Astrocyte (in vitro differentiated cells and primary cell): ENCODE results near the gene CPA2. TPM values are rescaled to one million over a fixed set of nuclear protein-coding genes. Genes with fewer than 3 reads are reported as not detected.
"Not testable (repeated sequence)": the region's sequence is repeated elsewhere in the genome, so short reads cannot be mapped to it uniquely, and the experiment has no call there.

Experiments
- DNase-seq: peaks from one replicate; pipeline ENCODE4 v3.0.0-alpha.2; 2010; ENCODE audit warnings: low read depth
- FAIRE-seq: peaks from 2 replicates; lab custom pipeline; 2011; peaks lifted over from hg19 to GRCh38; lab: Jason Lieb, UNC
- H2AFZ ChIP-seq: 2 replicates; pipeline ENCODE4 v1.6.0; 2012; ENCODE audit warnings: low read depth, low read length, inconsistent platforms
- H3K27ac ChIP-seq: 2 replicates; pipeline ENCODE4 v1.5.1; 2011; ENCODE audit warnings: low read depth, low read length, inconsistent platforms
- H3K27me3 ChIP-seq: 2 replicates; pipeline ENCODE4 v1.6.0; 2011; ENCODE audit warnings: low read length, inconsistent platforms; ENCODE audit not compliant: insufficient read depth
- H3K36me3 ChIP-seq: 2 replicates; pipeline ENCODE4 v1.5.1; 2011; ENCODE audit warnings: low read length, inconsistent platforms; ENCODE audit not compliant: insufficient read depth
- H3K4me1 ChIP-seq: 2 replicates; pipeline ENCODE4 v1.5.1; 2011; ENCODE audit warnings: low read length, inconsistent platforms; ENCODE audit not compliant: insufficient read depth
- H3K4me2 ChIP-seq: 2 replicates; pipeline ENCODE4 v1.6.0; 2012; ENCODE audit warnings: low read length, inconsistent platforms
- H3K4me3 ChIP-seq: 2 replicates; pipeline ENCODE4 v1.5.1; 2011; ENCODE audit warnings: low read depth, mild to moderate bottlenecking, low read length, inconsistent platforms; ENCODE audit not compliant: insufficient read depth
- H3K79me2 ChIP-seq: 2 replicates; pipeline ENCODE4 v1.6.0; 2012; ENCODE audit warnings: mild to moderate bottlenecking, low read length, inconsistent platforms; ENCODE audit not compliant: insufficient read depth
- H3K9ac ChIP-seq: 2 replicates; pipeline ENCODE4 v1.6.0; 2012; ENCODE audit warnings: mild to moderate bottlenecking, low read length, inconsistent platforms
- H3K9me3 ChIP-seq: 2 replicates; pipeline ENCODE4 v1.5.1; 2012; ENCODE audit warnings: low read depth, mild to moderate bottlenecking, low read length, inconsistent platforms; ENCODE audit not compliant: insufficient read depth
- H4K20me1 ChIP-seq: 2 replicates; pipeline ENCODE4 v1.6.0; 2012; ENCODE audit warnings: low read length, inconsistent platforms; ENCODE audit not compliant: insufficient read depth
- H3K27ac Mint-ChIP-seq: one replicate; pipeline ENCODE4 v1.8.0; 2021; ENCODE audit warnings: mild to moderate bottlenecking, mixed read lengths; ENCODE audit not compliant: unreplicated experiment
- H3K27me3 Mint-ChIP-seq: one replicate; pipeline ENCODE4 v1.8.0; 2021; ENCODE audit warnings: low read depth, mixed read lengths; ENCODE audit not compliant: unreplicated experiment
- H3K36me3 Mint-ChIP-seq: one replicate; pipeline ENCODE4 v1.8.0; 2021; ENCODE audit warnings: low read depth, mixed read lengths; ENCODE audit not compliant: unreplicated experiment
- H3K4me1 Mint-ChIP-seq: one replicate; pipeline ENCODE4 v1.8.0; 2021; ENCODE audit warnings: low read depth, mixed read lengths; ENCODE audit not compliant: unreplicated experiment
- H3K4me3 Mint-ChIP-seq: one replicate; pipeline ENCODE4 v1.8.0; 2021; ENCODE audit warnings: mild to moderate bottlenecking, moderate library complexity, mixed read lengths; ENCODE audit not compliant: unreplicated experiment
- H3K9me3 Mint-ChIP-seq: one replicate; pipeline ENCODE4 v1.8.0; 2021; ENCODE audit warnings: mild to moderate bottlenecking, mixed read lengths; ENCODE audit not compliant: unreplicated experiment
- EZH2 ChIP-seq: IDR thresholded peaks from 2 replicates; pipeline ENCODE4 v1.6.1; 2012; ENCODE audit warnings: mild to moderate bottlenecking, low read length, inconsistent platforms; ENCODE audit not compliant: insufficient read depth
- total RNA-seq: library from RNA; stranded (reverse); gene quantifications from 2 replicates; pipeline ENCODE4 v1.2.1, GENCODE V29; 2021
- TF ChIP-seq, protein P1 (sequence below): IDR thresholded peaks from 2 replicates; pipeline ENCODE4 v1.5.1; 2011; ENCODE audit warnings: low read depth, mild to moderate bottlenecking, inconsistent platforms, low read length, moderate library complexity; ENCODE audit not compliant: insufficient read depth

CPA2 gene
- total RNA-seq, 1 donor from 2014 or later = not detected

DNA sequence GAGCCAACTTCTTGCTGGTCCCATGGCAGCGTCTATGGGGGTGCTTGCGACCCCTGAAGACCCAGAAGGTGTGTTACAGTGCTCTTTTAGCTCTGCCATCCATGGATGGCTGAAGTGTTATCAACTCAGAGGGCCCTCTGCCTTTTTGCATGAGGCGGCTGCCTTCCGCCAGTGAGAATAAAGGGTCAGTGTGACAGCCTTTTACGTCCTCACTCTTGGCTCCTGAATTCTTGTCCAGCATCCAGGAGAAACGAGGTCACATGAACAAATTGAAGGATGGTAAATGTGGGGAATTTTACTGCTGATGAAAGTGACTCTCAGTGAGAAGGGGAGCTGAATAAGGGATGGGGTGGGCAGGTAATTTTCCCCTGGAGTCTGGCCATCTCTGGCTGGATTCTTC, 34.9 kb upstream of the CPA2 start:
- Mint-ChIP-seq H3K36me3 (peaks cover 2% of the 10 kb centered on the region), H3K27ac (no peak overlapping the region), H3K9me3 (peaks cover 10% of the 10 kb centered on the region), H3K4me3 (no peak overlapping the region), H3K27me3 (no peaks in the 10 kb centered on the region), H3K4me1 (no peaks in the 10 kb centered on the region)
- Histone ChIP-seq H3K4me3 (no peak overlapping the region), H3K9me3 (no peaks in the 10 kb centered on the region), H3K27ac (no peak overlapping the region), H3K79me2 (no peaks in the 10 kb centered on the region), H3K27me3 (no peaks in the 10 kb centered on the region), H4K20me1 (no peaks in the 10 kb centered on the region), H3K4me2 (no peak overlapping the region), H2AFZ (no peak overlapping the region), H3K36me3 (no peaks in the 10 kb centered on the region), H3K9ac (no peak overlapping the region), H3K4me1 (no peaks in the 10 kb centered on the region)
- DNase-seq (no peak), FAIRE-seq (no peak)
- TF ChIP-seq, protein P1, sequence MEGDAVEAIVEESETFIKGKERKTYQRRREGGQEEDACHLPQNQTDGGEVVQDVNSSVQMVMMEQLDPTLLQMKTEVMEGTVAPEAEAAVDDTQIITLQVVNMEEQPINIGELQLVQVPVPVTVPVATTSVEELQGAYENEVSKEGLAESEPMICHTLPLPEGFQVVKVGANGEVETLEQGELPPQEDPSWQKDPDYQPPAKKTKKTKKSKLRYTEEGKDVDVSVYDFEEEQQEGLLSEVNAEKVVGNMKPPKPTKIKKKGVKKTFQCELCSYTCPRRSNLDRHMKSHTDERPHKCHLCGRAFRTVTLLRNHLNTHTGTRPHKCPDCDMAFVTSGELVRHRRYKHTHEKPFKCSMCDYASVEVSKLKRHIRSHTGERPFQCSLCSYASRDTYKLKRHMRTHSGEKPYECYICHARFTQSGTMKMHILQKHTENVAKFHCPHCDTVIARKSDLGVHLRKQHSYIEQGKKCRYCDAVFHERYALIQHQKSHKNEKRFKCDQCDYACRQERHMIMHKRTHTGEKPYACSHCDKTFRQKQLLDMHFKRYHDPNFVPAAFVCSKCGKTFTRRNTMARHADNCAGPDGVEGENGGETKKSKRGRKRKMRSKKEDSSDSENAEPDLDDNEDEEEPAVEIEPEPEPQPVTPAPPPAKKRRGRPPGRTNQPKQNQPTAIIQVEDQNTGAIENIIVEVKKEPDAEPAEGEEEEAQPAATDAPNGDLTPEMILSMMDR = no peak
- no peak for TF ChIP-seq EZH2

GRCh38 chr7:130232209-130232608, 34.5 kb upstream of the CPA2 start:
- DNase-seq (no peak), FAIRE-seq (no peak)
- no peaks in the 10 kb centered on the region for H3K4me1 Mint-ChIP-seq
- H3K9me3 Mint-ChIP-seq = peaks cover 10% of the 10 kb centered on the region
- TF ChIP-seq, protein P1 = no peak
- no peak for TF ChIP-seq EZH2
- Histone ChIP-seq H3K79me2 (no peaks in the 10 kb centered on the region), H3K9me3 (no peaks in the 10 kb centered on the region), H3K4me1 (no peaks in the 10 kb centered on the region), H2AFZ (no peak overlapping the region), H3K4me3 (no peak overlapping the region), H4K20me1 (no peaks in the 10 kb centered on the region), H3K36me3 (no peaks in the 10 kb centered on the region), H3K27ac (no peak overlapping the region), H3K4me2 (no peak overlapping the region), H3K9ac (no peak overlapping the region), H3K27me3 (no peaks in the 10 kb centered on the region)
- no peak overlapping the region for H3K27ac Mint-ChIP-seq
- no peaks in the 10 kb centered on the region for H3K27me3 Mint-ChIP-seq
- H3K4me3 Mint-ChIP-seq = no peak overlapping the region
- peaks cover 2% of the 10 kb centered on the region for H3K36me3 Mint-ChIP-seq

DNA sequence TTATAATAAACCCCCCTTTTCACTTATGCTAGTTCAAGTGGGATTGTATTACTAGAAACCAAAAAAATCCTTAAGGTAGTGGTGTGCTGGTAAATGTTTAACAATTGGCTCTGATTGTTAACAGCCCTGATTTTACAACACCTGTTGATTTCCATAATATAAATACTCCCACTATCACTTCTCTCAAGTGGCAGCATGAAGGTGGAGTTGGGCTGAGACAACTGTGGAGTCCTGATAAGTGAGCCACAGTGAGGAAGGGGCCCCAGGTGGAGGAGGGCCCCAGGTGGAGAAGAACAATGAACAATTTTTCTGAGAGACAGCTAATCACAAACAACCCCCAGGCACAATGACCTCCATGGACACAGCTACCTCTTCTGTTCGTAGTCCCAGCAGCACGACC, 32.6 kb upstream of the CPA2 start:
- no peak for DNase-seq
- no peaks in the 10 kb centered on the region for H3K27me3 ChIP-seq
- H3K9me3 ChIP-seq = no peaks in the 10 kb centered on the region
- no peak overlapping the region for H3K9ac ChIP-seq
- H3K4me3 ChIP-seq = no peak overlapping the region
- no peaks in the 10 kb centered on the region for H3K79me2 ChIP-seq
- H3K27ac ChIP-seq = no peak overlapping the region
- no peak for FAIRE-seq
- H2AFZ ChIP-seq = no peak overlapping the region
- TF ChIP-seq, protein P1 = no peak
- TF ChIP-seq EZH2 = no peak
- no peak overlapping the region for H3K4me3 Mint-ChIP-seq
- no peaks in the 10 kb centered on the region for H3K36me3 ChIP-seq
- no peaks in the 10 kb centered on the region for H4K20me1 ChIP-seq
- no peak overlapping the region for H3K4me2 ChIP-seq
- no peaks in the 10 kb centered on the region for H3K4me1 Mint-ChIP-seq
- no peak overlapping the region for H3K27ac Mint-ChIP-seq
- H3K36me3 Mint-ChIP-seq = peaks cover 2% of the 10 kb centered on the region
- H3K27me3 Mint-ChIP-seq = no peaks in the 10 kb centered on the region
- H3K9me3 Mint-ChIP-seq = peaks cover 10% of the 10 kb centered on the region
- no peaks in the 10 kb centered on the region for H3K4me1 ChIP-seq

DNA sequence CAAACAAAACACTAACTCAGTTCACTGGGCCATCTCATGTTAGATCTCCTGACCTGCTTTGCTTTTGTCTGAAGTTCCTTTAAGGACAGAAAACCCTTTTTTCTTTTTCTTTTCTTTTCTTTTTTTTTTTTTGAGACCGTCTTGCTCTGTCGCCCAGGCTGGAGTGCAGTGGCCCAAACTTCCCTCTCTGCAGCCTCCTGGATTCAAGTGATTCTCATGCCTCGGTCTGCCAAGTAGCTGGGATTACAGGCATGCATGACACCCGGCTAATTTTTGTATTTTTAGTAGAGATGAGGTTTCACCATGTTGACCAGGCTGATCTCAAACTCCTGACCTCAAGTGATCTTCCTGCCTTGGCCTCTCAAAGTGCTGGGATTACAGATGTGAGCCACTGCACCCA, 30.3 kb upstream of the CPA2 start:
- not testable (repeated sequence) for H3K27me3 ChIP-seq, H3K27me3 Mint-ChIP-seq, H3K4me1 Mint-ChIP-seq, H4K20me1 ChIP-seq, H3K4me3 Mint-ChIP-seq, H3K9ac ChIP-seq, H3K27ac Mint-ChIP-seq, H2AFZ ChIP-seq, H3K36me3 Mint-ChIP-seq, H3K4me2 ChIP-seq, FAIRE-seq, H3K79me2 ChIP-seq, H3K9me3 ChIP-seq, H3K27ac ChIP-seq, H3K36me3 ChIP-seq, H3K9me3 Mint-ChIP-seq, H3K4me3 ChIP-seq, DNase-seq, H3K4me1 ChIP-seq
